GM18508 (cell line): Measurements from ENCODE around the gene CERS1.

Experiments used
- ATAC-seq: cut with Tn5 transposase; IDR thresholded peaks from one replicate; pipeline ENCODE4 v1.9.1; 2021; ENCODE audit warnings: moderate number of reproducible peaks; ENCODE audit not compliant: insufficient read depth, unreplicated experiment

Gene CERS1

GRCh38 chr19:18878058-18878797, 17.7 kb downstream of the CERS1 start:
- ATAC-seq = no peak

GRCh38 chr19:18876865-18877264, 19.1 kb downstream of the CERS1 start:
- no peak for ATAC-seq

GRCh38 chr19:18875726-18876125, 20.2 kb downstream of the CERS1 start:
- ATAC-seq = no peak

GRCh38 chr19:18871543-18871942, 24.4 kb downstream of the CERS1 start:
- ATAC-seq = no peak

DNA sequence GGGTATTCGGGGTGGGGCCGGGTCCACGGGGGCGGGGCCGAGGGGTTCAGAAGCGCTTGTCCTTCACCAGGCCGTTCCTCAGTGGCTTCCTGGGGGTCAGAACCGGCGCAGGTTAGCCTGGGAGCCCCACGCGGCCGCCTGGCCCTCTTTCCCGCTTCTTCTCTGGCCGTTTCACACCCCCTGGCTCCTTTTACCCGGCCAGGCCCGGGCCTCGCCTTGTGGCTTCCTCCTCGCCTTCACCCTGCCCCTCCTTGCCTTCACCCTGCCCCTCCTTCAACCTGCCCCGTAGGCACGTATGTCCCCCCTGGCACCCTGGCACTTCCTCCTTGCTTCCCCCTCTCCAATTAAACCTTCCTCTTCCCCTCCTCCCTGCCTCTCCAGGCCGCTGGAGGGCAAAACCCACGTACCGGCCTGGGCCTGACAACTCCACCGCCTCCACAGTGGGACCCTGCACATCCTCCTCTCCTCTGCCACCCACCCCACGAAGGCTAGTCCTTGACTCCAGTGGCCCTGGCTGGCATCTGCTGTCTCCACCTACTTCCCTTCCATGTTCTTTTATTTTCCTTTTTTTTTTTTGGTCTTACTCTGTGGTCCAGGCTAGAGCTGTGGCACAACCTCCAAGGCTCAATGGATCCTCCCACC, 25.3 kb downstream of the CERS1 start:
- ATAC-seq = no peak

DNA sequence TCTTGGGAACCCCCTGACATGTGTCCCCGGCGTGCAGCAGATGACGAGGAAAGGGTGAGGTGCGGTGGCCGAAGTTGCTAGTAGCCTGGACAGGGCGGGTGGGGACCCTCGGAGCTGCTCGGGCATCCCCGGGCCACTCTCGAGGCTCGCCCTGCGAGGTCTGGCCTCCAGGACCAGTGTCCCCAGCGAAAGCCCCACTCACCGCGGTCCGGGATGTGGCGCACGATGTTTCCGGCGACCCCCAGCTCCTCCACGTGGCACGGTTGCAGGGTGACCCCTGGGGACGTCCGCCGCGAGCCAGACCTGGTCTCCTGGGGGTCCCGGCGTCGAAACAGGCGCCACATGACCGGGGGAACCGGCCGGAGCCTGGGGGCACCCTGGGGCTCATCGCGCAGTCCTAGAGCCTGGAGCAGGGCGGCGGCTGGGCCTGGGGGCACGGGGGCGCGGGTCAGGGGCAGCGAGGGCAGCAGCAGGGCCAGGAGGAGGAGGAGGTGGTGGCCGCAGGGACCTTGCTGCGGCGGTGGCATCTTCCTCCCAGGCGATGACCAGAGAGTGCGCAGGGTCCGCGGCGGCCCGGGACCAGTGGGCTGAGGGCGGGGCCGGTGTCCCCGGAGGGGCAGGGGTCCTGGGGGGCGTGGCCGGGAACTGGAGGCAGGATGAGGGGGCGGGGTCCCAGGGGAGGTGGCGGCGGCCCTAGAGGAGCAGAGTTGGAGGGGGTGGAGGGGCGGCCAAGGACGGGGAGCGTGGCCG, 26.0 kb downstream of the CERS1 start:
- no peak for ATAC-seq

DNA sequence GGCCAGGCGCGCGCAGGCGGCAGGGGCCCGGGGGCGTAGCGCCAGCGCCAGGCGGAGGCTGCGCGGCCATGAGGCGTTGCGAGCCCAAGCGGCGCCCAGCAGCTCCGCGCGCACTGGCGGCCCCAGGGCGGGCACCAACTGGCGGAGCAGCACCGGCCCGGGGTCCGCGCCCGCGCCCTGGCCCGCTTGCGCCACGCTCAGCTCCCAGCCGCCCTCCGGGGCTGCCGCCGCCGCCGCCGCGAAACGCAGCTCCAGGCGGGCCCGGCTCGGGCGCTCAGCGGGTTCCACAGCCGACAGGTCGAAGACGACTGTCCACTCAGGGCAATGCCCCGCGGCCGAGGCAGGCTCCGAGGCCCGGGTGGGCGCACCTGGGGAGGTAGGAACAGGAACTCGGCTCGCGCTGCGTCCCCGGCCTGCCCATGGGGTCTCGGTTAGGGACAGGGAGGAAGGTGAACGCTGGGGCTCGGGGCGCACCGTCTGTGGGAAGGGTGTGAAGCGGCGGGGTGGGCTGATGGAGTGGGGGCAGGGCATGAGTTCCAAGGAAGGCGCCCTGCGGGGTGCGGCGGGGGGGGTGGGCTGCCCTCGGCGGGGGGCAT, 26.8 kb downstream of the CERS1 start:
- no peak for ATAC-seq

GRCh38 chr19:18868380-18869022, 27.5 kb downstream of the CERS1 start:
- no peak for ATAC-seq

- no peak for ATAC-seq
Measured at GRCh38 chr19:18867751-18868150, 28.2 kb downstream of the CERS1 start.

DNA sequence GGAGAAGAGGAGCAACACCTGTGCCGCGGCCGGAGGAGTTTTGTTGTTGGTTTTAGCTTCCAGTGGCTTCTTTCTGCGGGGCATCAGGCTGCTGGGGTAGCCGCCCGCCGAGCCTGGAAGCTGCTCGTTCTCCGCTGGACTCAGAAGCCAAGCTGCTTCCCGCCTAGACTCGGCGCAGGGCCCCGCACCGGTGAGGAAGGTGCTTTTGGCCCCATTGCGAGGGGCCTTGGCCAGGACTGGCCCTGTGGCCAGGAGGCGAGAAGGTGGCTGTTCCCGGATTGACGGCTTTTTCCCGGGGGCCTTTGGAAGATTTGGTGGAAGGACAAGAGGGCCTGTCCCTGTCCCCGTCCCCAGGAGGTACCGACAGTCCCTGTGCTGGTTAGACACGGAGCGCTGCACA, 28.8 kb downstream of the CERS1 start:
- ATAC-seq = no peak

DNA sequence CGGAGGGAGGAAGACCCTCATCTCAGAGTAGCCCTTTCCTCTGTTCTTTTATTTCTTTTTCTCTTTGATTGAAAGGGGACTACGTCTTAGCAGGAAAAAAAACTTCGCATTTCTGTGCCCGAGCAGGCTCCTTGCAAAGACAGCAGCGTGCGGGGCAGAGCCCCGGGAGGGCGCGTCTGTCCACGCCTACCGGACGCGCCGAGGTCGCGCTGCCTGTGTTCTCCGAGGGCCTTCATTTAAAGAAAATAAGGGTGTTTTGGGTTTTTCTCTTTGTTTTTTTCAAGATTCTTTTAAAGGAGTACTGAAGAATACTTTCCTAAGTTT, 29.2 kb downstream of the CERS1 start:
- no peak for ATAC-seq

DNA sequence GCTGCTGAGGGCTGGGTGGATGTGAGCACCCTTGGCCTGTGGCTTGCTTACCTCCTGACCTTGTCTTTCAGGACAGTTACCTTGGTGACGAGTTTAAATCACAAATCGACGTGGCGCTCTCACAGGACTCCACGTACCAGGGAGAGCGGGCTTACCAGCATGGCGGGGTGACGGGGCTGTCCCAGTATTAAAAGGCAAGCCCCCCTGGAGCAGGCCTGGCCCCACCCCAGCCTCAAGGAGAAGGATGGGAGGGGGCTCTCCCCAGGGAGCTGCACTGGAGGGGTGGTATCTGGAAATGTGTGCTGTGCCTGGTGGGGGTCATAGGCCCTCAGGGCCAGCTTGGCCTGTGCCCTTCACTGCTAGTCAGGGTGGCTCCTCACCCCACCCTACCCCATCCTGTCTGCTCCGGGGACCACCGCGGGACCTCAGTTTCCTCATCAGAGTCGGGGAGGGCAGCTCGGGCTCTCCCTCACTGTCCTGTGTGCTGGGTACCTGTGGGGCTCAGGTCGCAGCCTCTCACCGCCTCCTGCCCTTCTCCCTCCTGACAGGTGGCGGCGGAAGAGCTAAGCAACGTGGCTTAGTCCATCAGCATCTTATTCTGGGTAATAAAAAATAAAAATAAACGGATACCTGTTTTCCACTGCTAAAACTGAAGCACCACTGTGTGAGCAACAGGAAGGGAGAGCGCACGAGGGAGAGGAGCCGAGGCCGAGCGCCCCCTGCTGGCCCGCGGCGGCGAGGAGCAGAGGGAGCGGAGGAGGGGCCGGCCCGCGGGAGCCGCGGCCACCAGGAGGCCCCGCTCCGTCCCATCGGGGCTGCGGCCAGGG, 29.8 kb downstream of the CERS1 start:
- no peak for ATAC-seq

DNA sequence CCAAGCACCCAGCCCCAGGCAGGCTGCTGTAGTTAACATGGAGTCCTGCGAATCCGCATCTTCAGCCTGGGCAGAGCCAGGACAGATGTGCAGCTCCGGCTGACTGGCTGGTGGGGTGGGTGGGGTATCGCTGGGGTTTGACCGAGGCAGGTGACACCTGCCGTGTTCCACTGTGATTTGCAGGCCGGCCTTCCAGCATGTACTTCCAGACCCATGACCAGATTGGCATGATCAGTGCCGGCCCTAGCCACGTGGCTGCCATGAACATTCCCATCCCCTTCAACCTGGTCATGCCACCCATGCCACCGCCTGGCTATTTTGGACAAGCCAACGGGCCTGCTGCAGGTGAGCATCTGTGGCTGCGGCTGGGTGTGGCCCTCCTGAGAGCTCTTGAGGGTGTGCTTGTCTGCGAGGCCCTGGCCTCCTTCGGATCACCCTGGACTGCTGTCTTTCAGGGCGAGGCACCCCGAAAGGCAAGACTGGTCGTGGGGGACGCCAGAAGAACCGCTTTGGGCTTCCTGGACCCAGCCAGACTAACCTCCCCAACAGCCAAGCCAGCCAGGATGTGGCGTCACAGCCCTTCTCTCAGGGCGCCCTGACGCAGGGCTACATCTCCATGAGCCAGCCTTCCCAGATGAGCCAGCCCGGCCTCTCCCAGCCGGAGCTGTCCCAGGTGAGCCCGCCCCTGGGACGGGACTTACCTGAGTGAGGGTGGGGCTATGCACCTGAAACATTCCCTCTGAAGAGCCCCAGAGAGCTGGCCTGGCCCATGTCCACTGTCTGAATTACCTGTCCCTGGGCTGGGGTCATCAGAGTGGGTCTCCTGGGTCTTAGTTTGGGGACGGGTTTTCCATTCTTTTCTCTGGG, 30.6 kb downstream of the CERS1 start:
- no peak for ATAC-seq

DNA sequence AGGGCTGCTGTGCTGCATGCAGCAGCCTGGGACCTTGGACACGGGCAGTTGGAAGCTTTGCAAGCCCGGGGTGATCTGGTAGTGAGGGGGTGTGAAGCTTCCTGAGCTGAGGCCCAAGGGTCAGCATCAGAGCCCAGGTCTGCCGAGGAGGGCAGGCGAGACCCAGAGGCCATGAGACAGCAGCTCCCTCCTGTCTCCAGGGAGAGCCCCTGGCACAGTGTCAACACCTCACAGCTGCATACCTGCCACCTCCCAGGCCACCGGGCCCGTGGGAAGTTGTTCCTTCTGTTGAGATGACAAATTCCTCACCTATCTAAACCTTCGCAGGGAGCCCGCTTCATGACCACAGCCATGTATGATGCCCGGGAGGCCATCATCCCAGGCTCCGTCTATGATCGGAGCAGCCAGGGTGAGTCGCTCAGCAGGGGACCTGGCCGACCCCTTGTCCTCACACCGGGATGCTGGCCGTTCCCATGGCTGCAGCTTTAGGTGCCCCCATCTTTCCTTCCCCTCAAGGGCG, 32.1 kb downstream of the CERS1 start:
- ATAC-seq = no peak

DNA sequence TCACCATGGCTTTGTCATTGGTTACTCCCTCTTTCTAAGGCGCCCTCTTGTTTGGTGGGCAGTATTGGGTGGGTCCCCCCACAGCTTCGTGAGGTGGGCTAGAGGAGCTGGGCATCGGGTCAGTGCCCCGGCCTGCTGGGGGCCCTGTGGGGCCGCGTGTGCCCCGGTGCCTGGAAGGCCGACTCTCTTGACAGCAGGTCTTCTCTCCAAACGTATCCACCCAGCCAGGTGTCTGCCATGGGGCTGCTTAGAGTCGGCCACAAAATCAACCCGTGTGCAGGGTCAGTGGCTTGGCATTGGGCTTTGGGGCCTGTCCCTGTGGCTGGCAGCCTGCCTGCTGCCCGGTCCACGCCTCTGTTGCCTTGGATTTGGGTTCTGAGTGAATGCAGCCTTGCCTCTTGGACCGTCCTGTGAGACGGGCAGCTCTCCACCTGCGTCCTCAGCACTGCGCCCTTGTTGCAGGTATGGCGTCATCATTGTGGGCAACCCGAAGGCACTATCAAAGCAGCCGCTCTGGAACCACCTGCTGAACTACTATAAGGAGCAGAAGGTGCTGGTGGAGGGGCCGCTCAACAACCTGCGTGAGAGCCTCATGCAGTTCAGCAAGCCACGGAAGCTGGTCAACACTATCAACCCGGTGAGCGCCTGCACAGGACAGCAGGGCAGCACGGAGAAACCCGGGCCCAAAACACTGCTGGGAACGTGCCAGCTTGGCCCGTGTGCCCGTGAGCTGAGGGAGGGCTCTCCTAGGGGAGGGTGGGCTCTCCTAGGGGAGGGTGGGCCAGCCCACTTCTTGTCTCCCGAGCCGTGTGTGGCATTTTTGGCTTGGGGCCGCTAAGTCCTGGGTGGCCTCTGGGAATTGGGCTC, 32.7 kb downstream of the CERS1 start:
- ATAC-seq = no peak

DNA sequence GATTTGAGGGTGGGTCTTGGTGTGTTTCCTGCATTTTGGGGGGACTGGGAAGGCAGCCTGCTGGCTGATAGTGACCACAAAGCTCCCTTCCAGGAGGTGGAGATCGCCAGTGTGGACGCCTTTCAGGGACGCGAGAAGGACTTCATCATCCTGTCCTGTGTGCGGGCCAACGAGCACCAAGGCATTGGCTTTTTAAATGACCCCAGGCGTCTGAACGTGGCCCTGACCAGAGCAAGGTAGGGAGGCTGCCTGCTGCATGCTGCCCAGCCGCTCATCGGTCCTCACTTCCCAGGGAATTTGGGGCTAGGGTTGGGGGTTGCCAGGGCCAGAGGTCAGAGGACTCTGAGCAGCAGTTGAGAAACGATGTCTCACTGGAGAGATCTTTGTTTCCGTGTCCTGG, 34.0 kb downstream of the CERS1 start:
- ATAC-seq = no peak

DNA sequence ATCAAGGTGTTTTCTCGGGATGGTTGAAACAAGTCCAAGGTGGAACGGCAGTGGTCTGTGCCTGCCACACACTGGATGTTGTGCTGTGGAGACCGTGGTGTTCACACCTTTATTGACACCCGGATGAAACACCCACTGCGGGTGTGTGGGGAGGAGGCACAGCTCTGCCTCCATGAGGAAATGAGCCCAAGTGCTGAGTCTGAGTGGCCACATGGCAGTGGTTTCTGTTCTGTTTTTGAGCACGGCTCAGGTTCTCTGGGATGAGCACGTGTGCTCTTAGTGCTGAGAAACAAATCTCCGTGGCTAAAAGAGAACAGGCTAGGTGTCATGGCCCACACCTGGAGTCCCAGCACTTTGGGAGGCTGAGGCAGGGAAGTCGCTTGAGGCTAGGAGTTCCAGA, 34.7 kb downstream of the CERS1 start:
- ATAC-seq = no peak

DNA sequence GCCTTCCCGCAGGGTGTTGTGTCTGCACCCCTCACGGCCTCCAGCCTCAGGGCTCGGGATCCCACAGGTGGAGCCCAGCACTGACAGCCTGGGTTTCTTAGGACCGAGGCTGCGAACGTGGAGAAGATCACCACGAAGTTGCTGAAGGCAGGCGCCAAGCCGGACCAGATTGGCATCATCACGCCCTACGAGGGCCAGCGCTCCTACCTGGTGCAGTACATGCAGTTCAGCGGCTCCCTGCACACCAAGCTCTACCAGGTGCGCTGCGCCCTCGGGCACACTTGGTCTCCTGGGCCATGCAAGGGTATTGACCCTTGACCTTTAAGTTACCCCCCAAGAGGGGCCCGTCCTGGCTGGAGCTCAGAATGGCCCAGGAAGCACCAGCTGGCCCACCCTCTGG, 35.2 kb downstream of the CERS1 start:
- no peak for ATAC-seq
